ENCODE results near the gene ZNF564.

ZNF564 gene

DNA sequence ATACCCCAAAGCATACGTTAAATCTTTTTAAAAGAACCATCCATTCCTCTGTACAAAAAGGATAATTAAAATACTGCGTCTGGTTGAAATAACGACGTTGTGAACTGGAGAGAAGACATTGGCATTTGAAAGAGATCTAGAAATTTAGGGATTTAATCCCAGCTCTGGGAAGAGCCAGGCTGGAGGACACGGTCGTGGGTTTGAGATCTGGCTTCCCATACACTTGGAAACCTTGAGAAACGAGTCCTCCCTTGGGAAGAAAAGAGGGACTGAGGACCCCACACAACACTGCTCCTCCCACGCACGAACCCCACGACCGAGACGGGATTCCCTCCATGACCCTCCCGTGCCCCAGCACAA lies 67.3 kb downstream of the ZNF564 start:
- no peaks in the 10 kb centered on the region for H3K4me1 ChIP-seq (ENCODE audit: insufficient read depth, poor library complexity, severe bottlenecking)
- no peak for DNase-seq (ENCODE audit: low spot score)
- no peak overlapping the region for H3K27ac ChIP-seq (ENCODE audit: poor library complexity, severe bottlenecking)
- H3K9me3 ChIP-seq (ENCODE audit: severe bottlenecking) = no peaks in the 10 kb centered on the region
- H3K4me3 ChIP-seq (ENCODE audit: severe bottlenecking) = peak overlapping the region; percentile 81
- H3K27me3 ChIP-seq (ENCODE audit: insufficient read depth, poor library complexity, severe bottlenecking) = no peaks in the 10 kb centered on the region
- no peak; the same call in 2 of the 3 replicates for ATAC-seq (ENCODE audit: low read depth)
- no peaks in the 10 kb centered on the region for H3K36me3 ChIP-seq (ENCODE audit: low read depth)
- TF ChIP-seq, protein P1, sequence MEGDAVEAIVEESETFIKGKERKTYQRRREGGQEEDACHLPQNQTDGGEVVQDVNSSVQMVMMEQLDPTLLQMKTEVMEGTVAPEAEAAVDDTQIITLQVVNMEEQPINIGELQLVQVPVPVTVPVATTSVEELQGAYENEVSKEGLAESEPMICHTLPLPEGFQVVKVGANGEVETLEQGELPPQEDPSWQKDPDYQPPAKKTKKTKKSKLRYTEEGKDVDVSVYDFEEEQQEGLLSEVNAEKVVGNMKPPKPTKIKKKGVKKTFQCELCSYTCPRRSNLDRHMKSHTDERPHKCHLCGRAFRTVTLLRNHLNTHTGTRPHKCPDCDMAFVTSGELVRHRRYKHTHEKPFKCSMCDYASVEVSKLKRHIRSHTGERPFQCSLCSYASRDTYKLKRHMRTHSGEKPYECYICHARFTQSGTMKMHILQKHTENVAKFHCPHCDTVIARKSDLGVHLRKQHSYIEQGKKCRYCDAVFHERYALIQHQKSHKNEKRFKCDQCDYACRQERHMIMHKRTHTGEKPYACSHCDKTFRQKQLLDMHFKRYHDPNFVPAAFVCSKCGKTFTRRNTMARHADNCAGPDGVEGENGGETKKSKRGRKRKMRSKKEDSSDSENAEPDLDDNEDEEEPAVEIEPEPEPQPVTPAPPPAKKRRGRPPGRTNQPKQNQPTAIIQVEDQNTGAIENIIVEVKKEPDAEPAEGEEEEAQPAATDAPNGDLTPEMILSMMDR (IDR thresholded peaks at IDR 0.05; ENCODE audit: poor library complexity, severe bottlenecking) = no peak

DNA sequence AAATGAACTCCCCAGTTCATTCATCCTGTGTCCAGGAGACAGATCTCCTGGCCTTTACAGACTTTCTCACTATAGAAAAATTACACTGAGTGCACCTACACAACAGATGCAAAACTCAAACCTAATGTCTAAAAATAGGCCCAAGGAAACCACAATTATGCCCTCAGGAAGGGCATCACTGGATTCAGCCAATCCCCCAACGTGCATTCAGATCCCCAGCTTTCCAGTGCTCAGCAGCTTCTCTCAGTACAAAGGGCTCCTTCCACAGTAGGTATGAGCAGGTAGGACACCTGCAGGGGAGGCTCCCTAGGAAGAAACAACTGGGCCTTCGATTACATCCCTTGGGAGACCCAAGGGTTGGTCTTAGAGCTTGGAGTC lies 68.8 kb downstream of the ZNF564 start:
- Histone ChIP-seq H3K9me3 (ENCODE audit: severe bottlenecking) (no peaks in the 10 kb centered on the region), H3K36me3 (ENCODE audit: low read depth) (no peaks in the 10 kb centered on the region), H3K27me3 (ENCODE audit: insufficient read depth, poor library complexity, severe bottlenecking) (no peaks in the 10 kb centered on the region), H3K27ac (ENCODE audit: poor library complexity, severe bottlenecking) (no peak overlapping the region), H3K4me3 (ENCODE audit: severe bottlenecking) (no peak overlapping the region), H3K4me1 (ENCODE audit: insufficient read depth, poor library complexity, severe bottlenecking) (no peaks in the 10 kb centered on the region)
- TF ChIP-seq, protein P1 (IDR thresholded peaks at IDR 0.05; ENCODE audit: poor library complexity, severe bottlenecking) = no peak
- ATAC-seq (ENCODE audit: low read depth) (no peak), DNase-seq (ENCODE audit: low spot score) (no peak)

DNA sequence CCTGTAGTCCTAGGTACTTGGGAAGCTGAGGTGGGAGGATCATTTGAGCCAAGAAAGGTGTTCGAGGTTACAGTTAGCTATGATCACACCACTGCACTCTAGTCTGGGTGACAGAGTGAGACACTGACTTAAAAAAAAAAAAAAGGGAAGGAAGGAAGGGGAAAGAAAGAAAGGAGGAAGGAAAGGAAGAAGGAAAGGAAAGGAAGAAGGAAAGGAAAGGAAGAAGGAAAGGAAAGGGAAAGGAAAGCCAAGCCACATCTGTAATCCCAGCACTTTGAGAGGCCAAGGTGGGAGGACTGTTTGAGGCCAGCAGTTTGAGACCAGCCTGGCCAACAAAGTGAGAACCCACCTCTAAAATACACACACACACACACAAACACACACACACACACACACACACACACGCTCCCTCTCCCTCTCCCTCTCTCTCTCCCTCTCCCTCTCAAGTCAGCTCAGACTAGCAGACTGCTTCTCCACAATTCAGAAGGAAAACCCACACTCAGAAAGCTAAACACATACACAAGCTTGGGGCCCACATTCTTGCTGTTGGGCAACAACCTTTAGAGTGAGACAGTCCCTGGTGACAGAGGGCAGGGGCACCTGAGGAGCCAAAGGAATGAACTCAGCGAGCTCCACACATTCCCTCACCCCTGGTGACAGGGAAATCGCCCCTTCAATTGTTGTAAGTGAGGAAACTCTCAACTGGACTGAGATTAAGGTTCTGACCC lies 69.3 kb downstream of the ZNF564 start:
- ATAC-seq (ENCODE audit: low read depth) (no peak), DNase-seq (ENCODE audit: low spot score) (no peak)
- TF ChIP-seq, protein P1 (IDR thresholded peaks at IDR 0.05; ENCODE audit: poor library complexity, severe bottlenecking) = no peak
- H3K27me3 ChIP-seq (ENCODE audit: insufficient read depth, poor library complexity, severe bottlenecking) = no peaks in the 10 kb centered on the region
- H3K4me1 ChIP-seq (ENCODE audit: insufficient read depth, poor library complexity, severe bottlenecking) = no peaks in the 10 kb centered on the region
- no peak overlapping the region for H3K27ac ChIP-seq (ENCODE audit: poor library complexity, severe bottlenecking)
- no peaks in the 10 kb centered on the region for H3K9me3 ChIP-seq (ENCODE audit: severe bottlenecking)
- no peaks in the 10 kb centered on the region for H3K36me3 ChIP-seq (ENCODE audit: low read depth)
- H3K4me3 ChIP-seq (ENCODE audit: severe bottlenecking) = no peak overlapping the region

DNA sequence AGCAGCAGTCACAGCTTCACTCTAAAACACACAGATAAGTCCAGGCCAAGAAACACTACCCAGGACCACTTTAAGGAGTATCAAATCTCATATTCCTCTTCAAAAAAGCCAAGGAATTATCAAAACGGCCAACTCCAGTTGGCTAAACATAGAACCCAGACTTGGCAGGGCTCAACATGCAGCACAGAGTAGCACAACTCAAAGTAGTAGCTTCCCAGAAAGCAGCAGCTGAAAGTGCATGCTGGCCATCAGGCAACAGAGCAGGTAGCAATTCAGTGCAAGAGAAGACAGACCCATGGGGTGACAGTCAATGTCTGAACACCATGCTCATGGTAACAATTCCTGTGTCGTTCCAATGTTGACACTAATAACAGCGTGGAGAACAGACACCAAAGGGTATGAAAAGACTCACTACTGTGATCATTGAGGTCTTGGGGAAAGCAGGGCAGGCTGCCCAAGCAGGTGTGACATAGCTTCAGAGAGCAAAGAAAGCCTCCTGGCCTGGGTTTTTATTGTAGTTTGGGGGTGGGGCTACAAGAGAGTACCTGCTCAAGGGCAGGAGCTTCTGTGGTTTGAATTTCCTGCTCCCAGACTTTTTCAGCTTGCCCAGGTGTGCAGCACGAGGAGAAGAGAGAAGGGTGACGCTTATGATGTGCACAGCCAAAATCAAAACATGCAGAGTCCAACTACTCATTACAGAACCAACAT lies 72.9 kb downstream of the ZNF564 start:
- H3K36me3 ChIP-seq (ENCODE audit: low read depth) = no peaks in the 10 kb centered on the region
- TF ChIP-seq, protein P1 (IDR thresholded peaks at IDR 0.05; ENCODE audit: poor library complexity, severe bottlenecking) = no peak
- H3K27me3 ChIP-seq (ENCODE audit: insufficient read depth, poor library complexity, severe bottlenecking) = no peaks in the 10 kb centered on the region
- no peak overlapping the region for H3K27ac ChIP-seq (ENCODE audit: poor library complexity, severe bottlenecking)
- no peaks in the 10 kb centered on the region for H3K4me1 ChIP-seq (ENCODE audit: insufficient read depth, poor library complexity, severe bottlenecking)
- no peaks in the 10 kb centered on the region for H3K9me3 ChIP-seq (ENCODE audit: severe bottlenecking)
- DNase-seq (ENCODE audit: low spot score) = no peak
- H3K4me3 ChIP-seq (ENCODE audit: severe bottlenecking) = no peak overlapping the region
- ATAC-seq (ENCODE audit: low read depth) = no peak

All from RWPE2 (cell line).